ENCODE results near the gene IRX3. TPM values are rescaled to one million over a fixed set of nuclear protein-coding genes. Genes with fewer than 3 reads are reported as not detected.

IRX3 gene
- total RNA-seq, 1 experiment from 2014 or later, result not detected

DNA sequence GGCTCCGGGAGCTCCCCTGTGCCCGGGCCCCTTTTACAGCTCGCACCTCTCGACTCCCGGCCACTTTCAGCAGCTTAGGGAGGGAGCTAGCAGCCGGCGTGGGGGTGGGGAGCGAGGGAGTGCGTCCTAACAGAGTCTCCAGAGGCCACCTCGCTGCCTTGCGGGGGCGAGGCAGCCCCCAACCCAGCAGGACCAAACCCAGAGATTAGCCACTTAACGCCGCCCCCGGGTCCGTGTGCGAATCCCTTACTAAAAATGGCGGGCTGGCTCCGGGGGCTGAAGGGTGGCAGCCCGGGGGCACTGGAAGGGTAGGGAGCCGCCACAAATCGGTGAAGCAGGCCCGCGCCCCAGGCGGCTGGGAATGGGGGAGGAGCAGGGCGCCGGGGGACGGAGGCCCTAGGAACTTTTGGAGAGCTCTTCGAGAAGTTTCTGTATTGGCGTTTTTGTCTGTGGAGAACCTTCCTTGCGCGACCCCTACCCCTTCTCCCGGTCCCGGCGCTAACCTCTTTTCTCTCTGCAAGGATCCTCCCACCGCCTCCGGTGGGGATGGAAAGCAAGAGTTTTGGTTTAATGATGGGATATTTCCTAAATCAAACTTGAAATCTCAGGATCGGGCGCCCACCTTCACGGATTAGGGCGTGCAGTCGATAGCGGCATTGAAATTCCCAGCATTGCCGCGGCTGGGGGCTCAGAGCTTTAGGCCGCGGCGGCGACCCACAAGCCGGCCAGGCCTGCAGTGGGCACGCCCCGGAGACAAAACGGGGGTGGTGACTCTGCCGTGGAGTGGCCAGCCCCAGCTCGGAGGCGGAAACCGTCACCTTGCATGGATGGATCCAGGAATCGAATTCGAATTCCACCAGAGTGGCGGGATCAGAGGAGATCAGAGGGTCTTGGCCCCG, 793 bp upstream of the IRX3 start:
- BruUV-seq (replicated peaks), result no TSS peak
- H3K27ac ChIP-seq (ENCODE audit: low read length), result no peak overlapping the region
- ATAC-seq, result no peak
- no peaks in the 10 kb centered on the region for H3K79me2 ChIP-seq (ENCODE audit: low read length)
- peak overlapping the region; percentile 77 for H3K4me2 ChIP-seq (ENCODE audit: low read length)
- POLR2A ChIA-PET (ENCODE audit: unreplicated experiment), result no interaction called here
- H4K20me1 ChIP-seq (ENCODE audit: low read length), result no peaks in the 10 kb centered on the region
- no peaks in the 10 kb centered on the region for H3K9me2 ChIP-seq (replicated peaks; ENCODE audit: low read length)
- H3K9me3 ChIP-seq (ENCODE audit: low read length), result no peaks in the 10 kb centered on the region
- no peaks in the 10 kb centered on the region for H3K4me1 ChIP-seq (ENCODE audit: insufficient read depth, low read length)
- no peak for DNase-seq
- TF ChIP-seq EZH2phosphoT487 (IDR thresholded peaks at IDR 0.05; ENCODE audit: borderline replicate concordance, low read length) (no peak), EZH2 (IDR thresholded peaks at IDR 0.05; ENCODE audit: low read length, unreplicated experiment) (no peak)
- TF ChIP-seq, protein P1, sequence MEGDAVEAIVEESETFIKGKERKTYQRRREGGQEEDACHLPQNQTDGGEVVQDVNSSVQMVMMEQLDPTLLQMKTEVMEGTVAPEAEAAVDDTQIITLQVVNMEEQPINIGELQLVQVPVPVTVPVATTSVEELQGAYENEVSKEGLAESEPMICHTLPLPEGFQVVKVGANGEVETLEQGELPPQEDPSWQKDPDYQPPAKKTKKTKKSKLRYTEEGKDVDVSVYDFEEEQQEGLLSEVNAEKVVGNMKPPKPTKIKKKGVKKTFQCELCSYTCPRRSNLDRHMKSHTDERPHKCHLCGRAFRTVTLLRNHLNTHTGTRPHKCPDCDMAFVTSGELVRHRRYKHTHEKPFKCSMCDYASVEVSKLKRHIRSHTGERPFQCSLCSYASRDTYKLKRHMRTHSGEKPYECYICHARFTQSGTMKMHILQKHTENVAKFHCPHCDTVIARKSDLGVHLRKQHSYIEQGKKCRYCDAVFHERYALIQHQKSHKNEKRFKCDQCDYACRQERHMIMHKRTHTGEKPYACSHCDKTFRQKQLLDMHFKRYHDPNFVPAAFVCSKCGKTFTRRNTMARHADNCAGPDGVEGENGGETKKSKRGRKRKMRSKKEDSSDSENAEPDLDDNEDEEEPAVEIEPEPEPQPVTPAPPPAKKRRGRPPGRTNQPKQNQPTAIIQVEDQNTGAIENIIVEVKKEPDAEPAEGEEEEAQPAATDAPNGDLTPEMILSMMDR (conservative IDR thresholded peaks at IDR 0.05; ENCODE audit: low read depth, low read length), result no peak
- no peaks in the 10 kb centered on the region for H3F3A ChIP-seq (ENCODE audit: low read length, unreplicated experiment)
- H3K27me3 ChIP-seq (ENCODE audit: low read length), result peaks cover 46% of the 10 kb centered on the region
- CTCF ChIA-PET, result no interaction called here
- no peak overlapping the region for H2AFZ ChIP-seq (ENCODE audit: low read length)
- no peaks in the 10 kb centered on the region for H3K36me3 ChIP-seq (ENCODE audit: low read depth, low read length)
- H3K4me3 ChIP-seq (ENCODE audit: low read length), result peak overlapping the region; percentile 47
- no peak overlapping the region for H3K9ac ChIP-seq (ENCODE audit: low read length)
- intact Hi-C loops (cut with micrococcal nuclease), result no loop called here

DNA sequence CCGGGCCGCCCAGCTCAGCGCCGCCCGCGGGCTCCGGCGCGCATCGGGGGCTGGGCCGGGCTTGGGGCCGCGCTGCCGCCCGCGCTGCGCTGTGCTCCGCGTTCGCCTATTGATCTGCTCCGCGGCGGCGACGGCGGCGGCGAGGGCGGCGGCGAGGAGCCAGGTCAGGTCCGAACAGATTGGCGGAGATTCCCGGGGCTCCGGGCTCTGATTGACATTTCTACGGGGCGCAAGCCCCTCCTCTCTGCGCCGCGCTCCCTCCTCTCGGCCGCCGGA, 559 bp downstream of the IRX3 start:
- no peaks in the 10 kb centered on the region for H3K36me3 ChIP-seq (ENCODE audit: low read depth, low read length)
- no peaks in the 10 kb centered on the region for H3K4me1 ChIP-seq (ENCODE audit: insufficient read depth, low read length)
- H3K27me3 ChIP-seq (ENCODE audit: low read length), result peaks cover 46% of the 10 kb centered on the region
- no peaks in the 10 kb centered on the region for H4K20me1 ChIP-seq (ENCODE audit: low read length)
- POLR2A ChIA-PET (ENCODE audit: unreplicated experiment), result no interaction called here
- DNase-seq (no peak), ATAC-seq (no peak)
- H3K9me2 ChIP-seq (replicated peaks; ENCODE audit: low read length), result no peaks in the 10 kb centered on the region
- CTCF ChIA-PET, result no interaction called here
- H3K4me3 ChIP-seq (ENCODE audit: low read length), result peak overlapping the region; percentile 59
- peak overlapping the region; percentile 77 for H3K4me2 ChIP-seq (ENCODE audit: low read length)
- H3K79me2 ChIP-seq (ENCODE audit: low read length), result no peaks in the 10 kb centered on the region
- intact Hi-C loops (cut with micrococcal nuclease), result no loop called here
- no peak overlapping the region for H3K9ac ChIP-seq (ENCODE audit: low read length)
- no TSS peak for BruUV-seq (replicated peaks)
- H3K27ac ChIP-seq (ENCODE audit: low read length), result no peak overlapping the region
- no peak overlapping the region for H2AFZ ChIP-seq (ENCODE audit: low read length)
- H3F3A ChIP-seq (ENCODE audit: low read length, unreplicated experiment), result no peaks in the 10 kb centered on the region
- TF ChIP-seq, protein P1 (conservative IDR thresholded peaks at IDR 0.05; ENCODE audit: low read depth, low read length), result no peak
- TF ChIP-seq EZH2 (IDR thresholded peaks at IDR 0.05; ENCODE audit: low read length, unreplicated experiment) (no peak), EZH2phosphoT487 (IDR thresholded peaks at IDR 0.05; ENCODE audit: borderline replicate concordance, low read length) (no peak)
- no peaks in the 10 kb centered on the region for H3K9me3 ChIP-seq (ENCODE audit: low read length)

DNA sequence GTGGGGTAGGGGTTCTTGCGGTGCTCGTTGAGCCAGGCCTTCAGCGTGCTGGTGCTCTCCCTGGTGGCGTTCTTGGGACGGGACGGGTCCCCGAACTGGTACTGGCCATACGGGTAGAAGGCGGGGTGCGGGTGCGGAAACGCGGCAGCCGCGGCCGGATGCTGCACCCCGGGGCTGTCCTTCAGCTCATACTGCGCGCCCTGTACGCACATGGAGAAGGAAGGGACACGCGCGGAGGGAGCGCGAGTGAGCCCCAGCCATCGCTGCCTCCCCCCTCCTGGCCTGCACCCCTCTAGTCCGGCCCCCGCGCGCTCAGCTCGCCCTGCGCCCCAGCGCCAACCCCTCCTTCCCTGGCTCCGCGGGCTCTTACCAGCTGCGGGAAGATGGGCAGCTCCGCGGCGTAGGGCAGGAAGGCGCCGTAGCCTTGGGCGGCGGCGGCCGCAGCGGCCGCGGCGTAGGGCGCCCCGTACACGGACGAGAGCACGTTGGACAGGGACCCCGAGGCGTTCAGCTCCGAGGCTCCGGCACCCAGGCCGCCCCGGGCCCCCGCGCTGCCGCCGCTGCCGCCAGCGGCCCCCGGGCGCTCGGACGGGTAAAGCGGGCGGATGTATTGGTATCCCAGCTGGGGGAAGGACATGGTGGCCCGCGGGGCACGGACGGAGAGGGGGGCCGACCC, 1.0 kb downstream of the IRX3 start:
- DNase-seq (no peak), ATAC-seq (no peak)
- Histone ChIP-seq H3K27me3 (ENCODE audit: low read length) (peaks cover 46% of the 10 kb centered on the region), H3K79me2 (ENCODE audit: low read length) (no peaks in the 10 kb centered on the region), H3K36me3 (ENCODE audit: low read depth, low read length) (no peaks in the 10 kb centered on the region), H3K4me1 (ENCODE audit: insufficient read depth, low read length) (no peaks in the 10 kb centered on the region), H2AFZ (ENCODE audit: low read length) (no peak overlapping the region), H3K4me3 (ENCODE audit: low read length) (no peak overlapping the region), H3K27ac (ENCODE audit: low read length) (no peak overlapping the region), H3F3A (ENCODE audit: low read length, unreplicated experiment) (no peaks in the 10 kb centered on the region), H3K9me3 (ENCODE audit: low read length) (no peaks in the 10 kb centered on the region), H3K9me2 (replicated peaks; ENCODE audit: low read length) (no peaks in the 10 kb centered on the region), H4K20me1 (ENCODE audit: low read length) (no peaks in the 10 kb centered on the region), H3K4me2 (ENCODE audit: low read length) (no peak overlapping the region), H3K9ac (ENCODE audit: low read length) (no peak overlapping the region)
- intact Hi-C loops (cut with micrococcal nuclease), result no loop called here
- POLR2A ChIA-PET (ENCODE audit: unreplicated experiment), result no interaction called here
- BruUV-seq (replicated peaks), result no TSS peak
- CTCF ChIA-PET, result no interaction called here
- TF ChIP-seq, protein P1 (conservative IDR thresholded peaks at IDR 0.05; ENCODE audit: low read depth, low read length), result no peak
- TF ChIP-seq EZH2 (IDR thresholded peaks at IDR 0.05; ENCODE audit: low read length, unreplicated experiment) (peak; percentile 65), EZH2phosphoT487 (IDR thresholded peaks at IDR 0.05; ENCODE audit: borderline replicate concordance, low read length) (peak; percentile 58; the same call in 1 of the 2 replicates)
